Measurements from ENCODE around the gene PHLDA1.
A peak's percentile ranks its signal among the peaks of the same experiment; 100 is the strongest.

Gene PHLDA1

DNA sequence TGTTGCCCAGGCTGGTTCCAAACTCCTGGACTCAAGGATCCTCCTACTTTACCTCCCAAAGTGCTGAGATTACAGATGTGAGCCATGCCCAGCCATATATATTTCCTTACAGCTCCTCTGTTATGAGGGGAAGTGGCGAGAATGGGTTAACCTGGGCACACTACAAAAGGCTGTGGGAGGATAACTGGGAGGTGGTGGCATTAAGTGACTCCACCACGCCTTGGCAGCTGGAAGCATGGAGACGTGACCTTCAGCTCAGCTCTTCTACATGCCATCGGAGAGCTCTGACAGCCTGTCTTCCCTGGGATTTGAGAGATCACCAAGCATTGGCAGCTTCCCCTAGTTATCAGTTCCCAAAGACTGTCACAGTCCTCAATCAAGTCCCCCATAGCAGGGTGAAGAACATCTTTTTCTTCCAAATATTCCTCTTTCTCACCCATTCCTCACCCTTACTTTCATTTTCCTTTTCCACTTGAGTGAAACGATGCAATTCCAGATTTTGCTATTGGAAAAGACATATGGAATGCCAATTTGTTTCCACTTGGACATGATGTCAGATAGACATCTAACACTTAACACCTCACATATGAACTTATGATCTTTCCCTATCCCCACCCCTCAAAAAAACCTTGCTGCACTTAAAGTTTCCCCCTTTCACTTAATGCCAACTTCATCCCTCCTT lies 48.5 kb downstream of the PHLDA1 start:
- ChIA-PET POLR2A (interaction anchor here (0.6 kb wide), 1 partner anchor 341 kb away, joined by 3 read pairs; no protein-coding TSS in a partner anchor), CTCF (no interaction called here)
- TF ChIP-seq, protein P1, sequence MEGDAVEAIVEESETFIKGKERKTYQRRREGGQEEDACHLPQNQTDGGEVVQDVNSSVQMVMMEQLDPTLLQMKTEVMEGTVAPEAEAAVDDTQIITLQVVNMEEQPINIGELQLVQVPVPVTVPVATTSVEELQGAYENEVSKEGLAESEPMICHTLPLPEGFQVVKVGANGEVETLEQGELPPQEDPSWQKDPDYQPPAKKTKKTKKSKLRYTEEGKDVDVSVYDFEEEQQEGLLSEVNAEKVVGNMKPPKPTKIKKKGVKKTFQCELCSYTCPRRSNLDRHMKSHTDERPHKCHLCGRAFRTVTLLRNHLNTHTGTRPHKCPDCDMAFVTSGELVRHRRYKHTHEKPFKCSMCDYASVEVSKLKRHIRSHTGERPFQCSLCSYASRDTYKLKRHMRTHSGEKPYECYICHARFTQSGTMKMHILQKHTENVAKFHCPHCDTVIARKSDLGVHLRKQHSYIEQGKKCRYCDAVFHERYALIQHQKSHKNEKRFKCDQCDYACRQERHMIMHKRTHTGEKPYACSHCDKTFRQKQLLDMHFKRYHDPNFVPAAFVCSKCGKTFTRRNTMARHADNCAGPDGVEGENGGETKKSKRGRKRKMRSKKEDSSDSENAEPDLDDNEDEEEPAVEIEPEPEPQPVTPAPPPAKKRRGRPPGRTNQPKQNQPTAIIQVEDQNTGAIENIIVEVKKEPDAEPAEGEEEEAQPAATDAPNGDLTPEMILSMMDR (IDR thresholded peaks at IDR 0.05; ENCODE audit: insufficient read depth, low read length, missing control alignments) = no peak
- H3K4me3 ChIP-seq (ENCODE audit: low read depth, low read length) = peak overlapping the region; percentile 38
- DNase-seq (ENCODE audit: low read depth, low spot score) = no peak

DNA sequence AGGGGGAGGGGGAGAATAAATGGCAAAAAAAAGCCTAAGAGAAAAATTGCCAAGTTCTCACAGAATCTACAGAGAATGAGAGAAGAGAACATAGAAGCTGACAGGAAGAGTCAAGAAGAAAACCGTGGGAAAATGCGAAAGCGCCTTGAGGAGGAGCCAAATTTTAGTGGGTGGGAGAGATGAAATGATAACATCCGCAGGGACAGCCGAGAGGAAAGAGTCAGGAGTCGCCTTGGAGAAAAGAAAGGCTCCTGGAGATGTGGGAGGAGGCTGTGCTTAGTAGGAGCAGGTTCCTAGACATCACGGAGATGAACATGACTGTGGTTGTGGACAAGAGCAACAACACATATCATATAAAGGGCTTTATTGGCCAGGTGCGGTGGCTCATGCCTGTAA lies 49.4 kb downstream of the PHLDA1 start:
- TF ChIP-seq, protein P1 (IDR thresholded peaks at IDR 0.05; ENCODE audit: insufficient read depth, low read length, missing control alignments) = no peak
- ChIA-PET POLR2A (no interaction called here), CTCF (no interaction called here)
- no peak overlapping the region for H3K4me3 ChIP-seq (ENCODE audit: low read depth, low read length)
- DNase-seq (ENCODE audit: low read depth, low spot score) = no peak

GRCh38 chr12:75981247-75982168 lies 50.1 kb downstream of the PHLDA1 start:
- TF ChIP-seq, protein P1 (IDR thresholded peaks at IDR 0.05; ENCODE audit: insufficient read depth, low read length, missing control alignments) = no peak
- H3K4me3 ChIP-seq (ENCODE audit: low read depth, low read length) = no peak overlapping the region
- POLR2A ChIA-PET = no interaction called here
- no peak for DNase-seq (ENCODE audit: low read depth, low spot score)
- CTCF ChIA-PET = no interaction called here

GRCh38 chr12:75979181-75979580 lies 52.4 kb downstream of the PHLDA1 start:
- DNase-seq (ENCODE audit: low read depth, low spot score) = no peak
- POLR2A ChIA-PET = interaction anchor here (2.3 kb wide), 1 partner anchor 52 kb away, joined by 9 read pairs; the partner anchor contains the start of gene PHLDA1
- CTCF ChIA-PET = interaction anchor here (1.1 kb wide), 1 partner anchor 453 kb away, joined by 3 read pairs; no protein-coding TSS in a partner anchor
- H3K4me3 ChIP-seq (ENCODE audit: low read depth, low read length) = no peak overlapping the region
- TF ChIP-seq, protein P1 (IDR thresholded peaks at IDR 0.05; ENCODE audit: insufficient read depth, low read length, missing control alignments) = no peak

DNA sequence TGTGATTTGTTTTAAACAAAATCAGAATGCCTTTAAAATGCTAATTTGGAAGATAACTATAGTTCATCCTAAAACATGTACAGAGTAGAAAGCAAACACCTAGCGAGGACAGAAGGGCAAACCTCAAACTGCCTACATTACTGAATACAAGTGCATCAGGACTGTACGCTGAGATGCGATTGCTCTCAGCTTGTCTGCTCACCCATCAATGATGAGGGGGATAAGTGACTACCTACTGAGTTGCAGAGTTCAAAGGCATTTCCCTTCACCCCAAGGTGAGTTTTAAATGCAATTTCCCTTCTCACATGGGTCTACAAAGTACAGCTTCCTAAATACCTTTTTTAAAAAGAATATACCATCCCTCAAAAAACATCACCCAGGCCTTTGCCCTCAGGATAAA lies 52.9 kb downstream of the PHLDA1 start:
- TF ChIP-seq, protein P1 (IDR thresholded peaks at IDR 0.05; ENCODE audit: insufficient read depth, low read length, missing control alignments) = no peak
- CTCF ChIA-PET = interaction anchor here (1.1 kb wide), 1 partner anchor 452 kb away, joined by 3 read pairs; no protein-coding TSS in a partner anchor
- no peak overlapping the region for H3K4me3 ChIP-seq (ENCODE audit: low read depth, low read length)
- no peak for DNase-seq (ENCODE audit: low read depth, low spot score)
- POLR2A ChIA-PET = interaction anchor here (2.3 kb wide), 1 partner anchor 53 kb away, joined by 9 read pairs; the partner anchor contains the start of gene PHLDA1
